IPS-11a (cell line): ENCODE results near the gene ABCA1.
"Not testable (repeated sequence)": the region's sequence is repeated elsewhere in the genome, so short reads cannot be mapped to it uniquely, and the experiment has no call there.

Experiments used
- H3K4me3 ChIP-seq: one replicate; pipeline ENCODE4 v1.5.1; 2013; ENCODE audit warnings: low read depth, low read length, control low read depth

ABCA1 gene

DNA sequence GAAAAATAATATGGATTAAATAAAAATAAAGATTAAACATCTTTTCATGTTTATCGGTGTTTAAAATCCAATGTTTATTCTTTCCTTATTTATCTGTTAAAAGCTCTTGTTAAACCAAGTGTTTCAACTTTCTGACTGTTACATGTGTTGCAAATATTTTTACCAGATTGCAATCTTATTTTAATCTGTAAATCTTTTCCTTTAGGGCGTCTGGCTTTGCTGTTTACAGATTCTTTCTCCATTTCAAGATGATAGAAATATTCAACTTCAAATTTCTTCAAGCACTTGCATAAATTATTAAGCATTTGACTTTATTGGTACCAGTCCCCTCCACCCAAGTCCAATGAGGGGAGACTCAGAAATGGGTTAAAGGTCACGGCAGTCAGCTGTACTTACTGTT, 16.9 kb upstream of the ABCA1 start:
- no peak overlapping the region for H3K4me3 ChIP-seq

DNA sequence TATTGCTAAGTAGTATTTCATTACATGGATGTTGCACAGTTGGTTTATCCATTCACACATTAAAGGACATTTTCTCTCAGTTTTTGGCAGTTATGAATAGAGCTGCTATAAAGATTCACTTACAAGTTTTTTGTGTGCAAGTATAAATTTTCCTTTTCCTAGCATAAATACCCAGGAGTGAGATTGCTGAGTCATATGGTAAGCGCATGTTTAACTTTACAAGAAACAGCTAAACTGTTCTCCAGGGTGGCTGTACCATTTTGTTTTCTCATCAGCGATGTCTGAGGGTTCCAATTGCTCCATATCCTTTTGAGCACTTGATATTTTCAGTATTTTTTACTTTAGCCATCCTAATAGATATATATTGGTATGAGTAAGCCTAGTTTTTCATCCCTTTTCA, 16.4 kb upstream of the ABCA1 start:
- H3K4me3 ChIP-seq, result no peak overlapping the region

DNA sequence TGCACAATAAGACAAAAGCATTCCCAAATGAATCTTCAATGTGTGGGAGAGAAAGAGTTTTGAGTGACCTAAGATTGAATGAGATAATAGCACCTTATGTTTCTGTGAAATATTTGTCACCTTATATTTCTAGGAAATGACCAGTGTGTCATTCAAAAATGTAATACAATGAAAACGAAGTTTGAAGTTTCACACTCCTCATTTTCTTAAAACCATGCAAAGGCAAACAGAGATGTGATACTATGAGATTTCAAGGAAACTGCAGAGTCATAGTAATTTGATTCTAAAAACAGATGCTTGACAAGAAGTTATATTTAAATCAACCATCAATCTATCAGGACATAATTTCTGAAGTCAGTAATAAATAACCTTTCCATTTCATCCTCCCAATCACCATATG, 13.6 kb upstream of the ABCA1 start:
- H3K4me3 ChIP-seq, result no peak overlapping the region

DNA sequence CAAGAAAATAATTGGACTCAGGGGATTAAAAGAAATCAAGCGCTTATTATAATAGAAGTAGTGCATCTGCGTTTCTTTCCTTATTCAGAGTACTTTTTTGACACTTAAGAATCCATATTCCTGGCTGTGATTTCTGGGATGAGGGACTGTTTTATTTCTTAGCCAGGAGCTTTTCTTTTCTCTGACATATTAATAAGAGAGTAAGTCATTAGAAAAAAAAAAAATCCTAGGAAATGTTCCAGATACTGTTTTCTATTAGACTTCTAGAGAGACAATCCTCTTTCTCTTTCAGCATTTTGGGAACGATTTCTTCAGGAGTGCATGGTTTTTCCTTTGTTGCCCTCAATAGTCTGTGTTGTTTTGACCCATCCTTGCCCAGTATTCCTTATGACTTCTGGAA, 8.3 kb upstream of the ABCA1 start:
- H3K4me3 ChIP-seq, result no peak overlapping the region

DNA sequence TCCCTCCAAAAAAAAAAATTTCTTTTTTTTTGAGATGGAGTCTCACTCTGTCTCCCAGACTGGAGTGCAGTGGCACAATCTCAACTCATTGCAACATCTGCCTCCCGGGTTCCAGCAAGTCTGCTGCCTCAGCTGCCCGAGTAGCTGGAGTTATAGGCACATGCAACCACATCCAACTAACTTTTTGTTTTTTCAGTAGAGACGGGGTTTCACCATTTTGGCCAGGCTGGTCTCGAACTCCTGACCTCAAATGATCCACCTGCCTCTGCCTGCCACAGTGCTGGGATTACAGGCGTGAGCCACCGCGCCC, 7.5 kb upstream of the ABCA1 start:
- H3K4me3 ChIP-seq, result not testable (repeated sequence)

DNA sequence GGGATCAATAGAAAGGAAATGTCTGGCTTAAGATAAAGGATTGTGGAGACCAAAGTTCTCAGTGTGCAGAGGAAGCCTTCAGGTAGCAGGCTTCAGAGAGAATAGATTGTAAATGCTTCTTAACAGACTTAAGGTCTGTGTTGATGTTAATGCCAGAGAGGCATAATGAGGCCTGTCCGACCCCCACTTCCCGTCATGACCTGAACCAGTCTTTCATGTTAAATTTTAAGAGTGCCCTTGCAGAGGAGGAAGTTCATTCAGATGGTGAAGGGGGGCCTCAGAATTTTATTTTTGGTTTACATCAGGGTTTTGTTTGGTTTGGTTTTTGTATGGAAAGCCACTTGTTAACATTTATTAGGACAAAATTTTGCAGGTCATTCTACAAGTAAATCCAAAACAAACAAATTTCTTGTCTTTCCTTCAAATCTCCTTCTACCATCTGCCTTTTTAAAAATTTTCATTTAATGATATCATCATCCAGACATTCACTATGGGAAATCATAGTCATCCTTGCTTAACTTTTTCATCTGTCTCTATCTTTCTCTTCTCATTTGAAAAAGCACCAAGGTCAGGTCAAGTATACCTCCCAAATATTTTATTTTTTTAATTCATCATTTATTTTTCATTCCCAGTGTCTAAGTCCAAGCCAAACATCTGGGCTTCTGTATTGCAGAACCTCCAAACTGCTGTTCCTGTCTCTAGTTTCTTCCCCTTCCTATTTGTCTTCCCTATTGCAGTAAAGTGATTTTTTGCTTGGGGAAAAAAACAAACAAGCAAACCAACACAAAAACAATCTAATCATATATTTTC, 6.9 kb upstream of the ABCA1 start:
- H3K4me3 ChIP-seq, result no peak overlapping the region

DNA sequence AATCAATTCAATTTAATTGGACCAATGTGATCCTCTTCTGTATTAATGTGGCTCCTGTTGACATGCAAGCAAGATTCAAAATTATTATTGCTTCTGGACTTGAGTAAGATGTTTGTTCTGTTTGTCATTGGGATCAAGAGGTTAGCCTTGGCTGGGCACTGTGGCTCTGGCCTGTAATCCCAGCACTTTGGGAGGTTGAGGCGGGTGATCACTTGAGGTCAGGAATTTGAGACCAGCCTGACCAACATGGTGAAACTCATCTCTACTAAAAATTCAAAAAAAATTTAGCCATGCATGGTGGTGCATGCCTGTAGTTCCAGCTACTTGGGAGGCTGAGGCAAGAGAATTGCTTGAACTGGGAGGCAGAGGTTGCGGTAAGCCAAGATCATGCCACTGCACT, 5.1 kb upstream of the ABCA1 start:
- H3K4me3 ChIP-seq, result not testable (repeated sequence)

DNA sequence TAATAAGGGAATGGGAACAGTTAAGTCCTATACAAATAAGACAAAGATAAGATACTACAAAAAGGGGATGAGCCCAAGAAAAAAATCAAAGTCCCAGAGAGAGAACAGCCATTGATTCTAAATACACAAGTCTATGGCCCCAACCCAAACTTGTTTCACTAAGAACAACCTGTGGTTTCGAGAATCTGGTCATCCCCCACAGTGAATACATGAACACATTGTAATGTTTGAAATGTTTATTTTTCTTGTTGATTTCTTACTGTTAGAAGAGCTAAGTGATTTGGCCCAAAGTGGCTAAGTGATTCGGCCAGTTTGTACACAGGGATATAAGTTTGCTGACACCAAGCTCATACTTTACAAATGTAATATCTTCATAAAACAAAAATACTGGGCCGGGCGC, 3.3 kb upstream of the ABCA1 start:
- H3K4me3 ChIP-seq, result no peak overlapping the region

DNA sequence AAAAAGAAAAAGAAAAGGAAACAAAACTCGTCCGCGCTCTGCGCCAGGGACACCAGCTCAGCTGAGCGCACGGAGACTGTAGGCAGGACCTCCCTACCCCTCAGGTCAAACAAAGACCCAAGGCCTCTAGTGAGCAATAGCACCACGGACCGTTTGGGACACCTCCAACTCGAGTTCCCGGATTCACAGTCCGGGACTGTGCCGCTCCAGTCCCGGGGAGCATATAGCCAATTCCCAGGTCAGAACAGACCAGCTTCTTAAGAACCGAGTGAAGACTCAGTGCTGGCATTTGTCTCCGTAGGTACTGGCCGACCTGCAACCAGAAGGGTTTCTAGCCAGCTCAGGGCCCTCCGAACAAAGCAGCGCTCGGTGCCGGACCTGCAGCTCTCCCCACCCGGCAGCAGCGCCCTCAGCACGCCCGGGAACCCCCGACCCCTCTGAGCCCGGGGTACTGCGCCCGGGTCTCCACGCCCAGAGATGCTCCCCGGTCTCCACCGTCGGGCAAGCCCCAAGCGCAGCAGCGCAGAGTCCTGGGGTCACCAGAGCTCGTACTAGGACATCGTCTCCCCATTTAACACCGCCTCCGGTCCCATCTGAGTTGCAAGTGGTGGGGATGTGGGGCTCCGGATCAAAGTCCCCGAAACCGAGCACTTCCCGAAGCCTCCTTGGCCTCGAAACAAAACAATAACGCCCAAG, 591 bp downstream of the ABCA1 start:
- H3K4me3 ChIP-seq, result peak overlapping the region; percentile 77

DNA sequence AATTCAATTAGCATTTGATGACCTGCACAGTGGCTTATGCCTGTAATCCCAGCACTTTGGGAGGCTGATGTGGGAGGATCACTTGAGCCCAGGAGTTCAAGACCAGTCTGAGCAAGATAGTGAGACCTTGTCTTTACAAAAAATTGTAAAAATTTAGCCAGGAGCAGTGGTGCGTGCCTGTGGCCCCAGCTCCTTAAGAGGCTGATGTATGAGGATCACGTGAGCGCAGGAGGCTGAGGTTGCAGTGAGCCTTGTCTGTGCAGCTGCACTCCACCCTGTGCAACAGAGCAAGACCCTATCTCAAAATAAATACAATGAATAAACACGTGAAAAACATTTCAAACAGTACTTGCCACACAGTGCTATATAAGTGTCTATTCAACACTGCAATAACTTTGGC, 4.2 kb downstream of the ABCA1 start:
- H3K4me3 ChIP-seq, result no peak overlapping the region

DNA sequence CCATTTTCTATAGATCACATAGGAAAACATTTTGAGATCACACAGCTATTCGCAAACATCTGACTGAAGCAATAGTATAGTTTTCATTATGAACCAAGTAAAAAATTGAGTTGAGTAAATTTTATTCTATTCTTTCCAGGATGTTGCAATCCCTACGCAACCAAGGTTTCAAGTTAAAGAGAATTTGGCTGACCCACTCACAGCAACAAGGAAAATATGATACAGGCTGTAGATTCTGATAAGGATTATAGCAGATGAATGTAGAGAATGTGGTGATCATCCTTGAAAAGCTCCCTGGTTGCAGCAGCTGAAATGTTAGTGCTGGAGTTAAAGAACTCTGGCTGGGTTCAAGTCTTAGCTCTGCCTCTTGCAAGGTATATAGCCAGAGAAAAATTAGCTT, 4.7 kb downstream of the ABCA1 start:
- no peak overlapping the region for H3K4me3 ChIP-seq

DNA sequence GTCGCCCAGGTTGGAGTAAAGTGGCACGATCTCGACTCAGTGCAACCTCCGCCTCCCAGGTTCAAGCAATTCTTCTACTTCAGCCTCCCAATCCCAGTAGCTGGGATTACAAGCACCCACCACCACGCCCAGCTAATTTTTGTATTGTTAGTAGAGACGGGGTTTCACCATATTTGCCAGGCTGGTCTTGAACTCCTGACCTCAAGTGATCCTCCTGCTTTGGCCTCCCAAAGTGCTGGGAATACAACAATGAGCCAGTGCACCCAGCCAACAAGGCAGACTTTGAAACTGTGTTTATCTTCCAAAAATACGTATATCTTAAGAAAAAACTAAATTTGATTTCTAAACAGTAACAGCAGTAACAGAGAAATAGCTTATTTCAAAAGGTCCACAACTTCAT, 5.2 kb downstream of the ABCA1 start:
- H3K4me3 ChIP-seq, result not testable (repeated sequence)

DNA sequence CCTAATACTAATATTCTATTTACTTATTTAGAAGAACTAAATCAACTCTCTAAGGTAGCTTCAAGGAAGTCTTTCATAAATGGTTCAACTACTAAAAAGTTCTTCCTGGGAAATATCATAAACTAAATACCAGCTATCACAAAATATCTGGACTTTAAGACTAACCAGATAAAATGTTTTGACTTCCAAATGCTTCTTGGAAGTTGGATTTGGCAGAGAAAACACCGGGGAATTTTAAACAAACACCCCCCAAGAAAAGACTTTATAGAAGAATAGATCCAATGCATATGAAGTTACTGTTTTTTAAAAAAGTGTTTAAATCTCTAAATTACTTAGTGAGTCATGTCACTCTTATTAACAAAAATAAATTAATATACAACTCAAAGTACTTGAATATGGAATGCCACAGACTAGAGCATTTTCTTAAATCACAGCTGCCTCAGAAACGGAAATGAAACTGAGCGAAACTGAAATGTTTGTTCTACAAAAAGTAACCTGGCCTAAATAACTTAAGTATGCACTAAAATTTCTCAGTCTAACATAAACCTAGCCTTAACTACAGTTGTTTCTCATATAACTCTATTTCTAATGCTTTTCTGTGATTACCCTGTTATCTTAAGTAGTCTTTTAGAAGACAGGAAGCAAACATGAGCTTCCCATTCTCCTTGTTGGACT, 6.8 kb downstream of the ABCA1 start:
- H3K4me3 ChIP-seq, result no peak overlapping the region

DNA sequence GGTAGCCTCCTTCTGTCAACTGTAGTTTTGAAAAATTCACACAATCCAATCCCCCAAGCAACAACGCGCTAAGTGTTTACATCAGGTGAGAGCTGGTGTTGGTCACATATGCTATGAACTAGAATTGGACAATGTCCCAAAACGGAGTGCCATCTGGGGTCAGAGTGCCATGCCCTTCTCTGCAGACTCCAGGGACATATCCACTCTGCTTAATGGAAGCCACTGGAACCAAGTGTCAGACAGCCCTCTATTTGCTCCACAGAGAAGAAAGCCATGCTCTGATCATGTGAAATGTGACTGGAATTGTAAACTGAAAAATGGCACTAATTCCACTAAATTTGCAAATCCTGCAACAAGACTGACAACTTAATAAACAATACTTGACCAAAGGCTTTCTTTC, 12.2 kb downstream of the ABCA1 start:
- no peak overlapping the region for H3K4me3 ChIP-seq

DNA sequence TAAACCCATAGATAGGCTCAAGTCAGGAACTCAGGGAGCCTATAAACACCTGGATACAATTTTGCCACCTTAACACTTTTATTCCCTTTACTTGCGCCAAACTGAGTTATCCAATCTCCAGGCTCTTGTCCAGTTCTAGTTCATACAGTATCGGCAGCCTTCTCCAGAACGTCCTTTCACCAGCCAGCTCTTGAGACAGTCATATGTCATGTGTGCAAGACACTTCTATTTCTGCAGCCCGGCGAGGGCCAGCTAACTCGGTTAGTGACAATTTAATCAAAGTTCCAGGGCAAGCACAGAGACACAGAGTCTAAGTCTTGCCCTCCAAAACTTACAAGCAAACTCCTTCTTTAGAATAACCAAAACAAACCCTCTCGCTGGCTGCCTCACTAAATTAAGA, 12.9 kb downstream of the ABCA1 start:
- H3K4me3 ChIP-seq, result no peak overlapping the region

DNA sequence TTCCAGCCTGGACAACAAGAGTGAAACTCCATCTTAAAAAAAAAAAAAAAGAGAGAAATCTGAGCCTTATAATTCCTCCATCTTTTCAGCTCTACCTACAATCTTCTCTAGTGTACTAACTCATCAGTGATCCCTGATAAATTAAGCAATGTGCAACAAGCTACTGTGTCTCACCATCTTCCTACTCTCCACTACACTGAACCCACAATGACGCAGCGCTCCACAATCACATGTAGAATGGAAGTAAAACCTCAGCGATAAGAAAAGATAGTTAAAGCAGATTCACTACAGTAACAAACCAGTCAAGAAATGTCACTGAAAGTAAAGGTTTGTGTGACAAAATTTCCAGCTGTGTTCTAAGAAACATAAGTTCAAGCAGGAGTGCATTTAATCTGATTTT, 13.5 kb downstream of the ABCA1 start:
- no peak overlapping the region for H3K4me3 ChIP-seq

DNA sequence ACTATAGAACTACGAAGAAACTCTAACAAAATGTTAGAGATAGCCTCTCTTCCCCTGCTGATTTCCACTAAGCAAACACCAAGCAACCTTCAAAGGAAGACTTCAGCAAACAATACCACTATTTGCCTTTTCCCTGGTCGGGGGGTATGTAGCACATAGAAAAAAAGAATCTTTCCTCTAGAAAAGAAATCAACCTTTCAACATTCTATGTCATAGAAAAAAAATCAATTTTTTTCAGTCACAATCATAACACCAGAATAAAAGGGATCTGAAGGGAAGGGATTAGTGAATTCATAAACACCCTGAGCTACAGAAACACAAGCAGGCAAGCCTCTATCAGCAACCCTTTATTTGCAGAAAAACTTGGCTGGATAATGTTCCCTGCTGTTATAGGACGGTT, 15.3 kb downstream of the ABCA1 start:
- H3K4me3 ChIP-seq, result no peak overlapping the region

DNA sequence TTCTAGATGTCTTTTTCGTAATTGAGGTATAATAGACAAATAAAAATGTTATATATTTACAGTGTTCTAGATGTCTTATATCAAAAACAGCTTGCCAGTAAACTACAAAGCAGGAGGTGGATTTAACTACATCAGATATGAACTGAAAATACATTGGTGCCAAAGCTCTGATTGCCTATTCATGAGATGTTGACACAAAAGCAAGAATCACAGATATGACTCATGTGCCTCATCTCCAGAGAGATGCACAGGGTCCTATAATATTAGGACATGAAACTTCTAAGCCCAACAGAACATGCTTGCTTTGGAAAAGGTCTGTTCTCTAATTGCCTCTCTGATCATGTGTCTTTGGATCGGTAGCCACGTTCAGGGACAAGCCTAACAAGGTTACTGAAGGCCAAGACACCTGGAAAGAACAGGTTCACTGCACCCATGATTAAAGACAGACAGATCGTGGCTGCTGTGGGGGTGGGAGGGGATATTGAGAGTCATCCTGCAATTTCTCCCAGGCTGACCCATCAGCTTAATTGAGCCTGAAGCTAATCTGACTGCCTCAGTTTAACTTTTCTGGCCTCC, 16.8 kb downstream of the ABCA1 start:
- no peak overlapping the region for H3K4me3 ChIP-seq

DNA sequence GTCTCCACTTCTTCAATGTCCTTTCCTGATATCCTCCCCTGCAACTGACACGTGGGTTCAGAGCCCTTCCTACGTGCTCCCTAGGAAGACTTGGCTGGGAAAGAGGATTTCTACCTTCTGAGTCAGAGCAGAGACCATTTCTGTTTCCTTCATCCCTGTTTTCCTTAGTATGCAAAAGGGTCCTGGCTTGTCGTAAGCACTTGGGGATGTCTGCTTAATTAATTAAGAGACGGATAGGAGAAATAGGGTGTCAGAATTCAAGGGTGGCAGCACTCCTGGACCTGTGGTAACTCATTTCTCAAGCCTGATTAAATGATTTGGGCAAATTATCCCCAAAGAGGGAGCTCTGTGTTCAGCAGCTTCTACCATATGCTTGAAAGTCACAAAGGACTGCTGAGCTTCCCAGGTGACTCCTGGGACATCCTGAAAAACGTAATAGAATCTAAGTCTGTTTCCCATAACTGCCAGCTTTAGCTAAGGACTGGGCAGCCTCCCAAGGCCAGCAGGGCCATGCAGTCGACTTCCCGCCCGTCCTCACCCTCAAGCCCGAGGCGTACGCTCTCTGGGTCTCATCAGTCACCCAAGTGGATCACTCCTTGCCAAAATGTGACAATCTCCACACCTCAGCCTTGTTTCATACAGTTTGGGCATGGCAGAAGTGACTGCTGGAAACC, 20.5 kb downstream of the ABCA1 start:
- H3K4me3 ChIP-seq, result no peak overlapping the region

DNA sequence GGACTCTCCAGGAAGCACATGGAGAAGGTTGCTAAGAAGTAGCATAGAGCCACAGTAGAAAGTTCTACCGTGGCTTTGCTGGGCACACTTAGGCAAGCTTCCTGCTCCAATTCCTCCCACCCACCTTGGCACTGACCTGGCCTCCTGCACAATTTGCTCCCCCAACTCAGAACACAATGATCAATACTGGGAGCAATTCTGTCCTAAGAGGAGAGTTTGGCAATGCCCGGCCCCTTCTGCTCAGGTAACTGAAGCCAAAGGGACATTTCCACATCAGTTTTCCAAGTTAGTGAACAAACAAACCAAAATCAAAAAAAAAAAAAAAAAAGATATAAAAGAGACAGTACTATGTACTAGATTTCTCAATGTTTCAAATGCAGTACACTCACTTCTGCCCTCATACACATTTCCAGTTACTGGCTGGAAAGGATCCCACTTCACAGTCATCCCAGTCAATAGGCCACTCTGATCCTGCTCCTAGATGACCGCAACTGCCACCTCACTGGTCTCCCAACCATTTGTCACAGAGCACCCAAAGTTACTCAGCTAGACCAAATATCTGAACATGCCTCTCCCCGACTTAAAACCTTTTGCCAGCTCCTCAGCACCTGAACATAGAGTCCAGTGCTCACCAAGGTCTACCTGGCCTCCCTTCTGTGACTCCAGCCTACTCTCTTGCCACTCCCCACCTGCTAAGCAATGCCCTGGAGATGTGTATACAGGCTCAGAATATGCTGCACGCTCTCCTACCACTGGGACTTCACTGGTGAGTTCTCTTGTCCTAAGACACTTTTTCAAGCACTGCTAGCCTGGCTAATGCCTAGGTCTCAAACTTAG, 21.3 kb downstream of the ABCA1 start:
- H3K4me3 ChIP-seq, result no peak overlapping the region

DNA sequence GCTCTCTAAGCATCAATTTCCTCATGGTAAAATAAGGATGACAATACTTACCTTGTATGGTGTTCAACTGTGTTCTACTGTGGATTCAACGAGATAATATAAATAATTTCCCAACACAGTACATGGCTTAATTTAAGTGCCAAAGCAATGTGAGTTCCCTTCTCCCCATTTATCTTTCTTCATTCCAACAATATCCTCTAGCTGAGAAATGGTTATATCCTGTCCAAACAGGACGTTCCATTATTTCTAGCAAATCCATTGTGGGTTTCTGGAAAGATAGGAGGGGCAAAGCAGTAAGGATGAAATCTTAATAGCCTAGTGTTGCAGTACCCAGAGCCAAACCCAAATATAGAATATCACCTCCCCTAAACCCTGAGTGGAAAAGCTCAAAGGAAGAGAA, 22.0 kb downstream of the ABCA1 start:
- no peak overlapping the region for H3K4me3 ChIP-seq
